Measurements from ENCODE around the gene STAU1.

DNA sequence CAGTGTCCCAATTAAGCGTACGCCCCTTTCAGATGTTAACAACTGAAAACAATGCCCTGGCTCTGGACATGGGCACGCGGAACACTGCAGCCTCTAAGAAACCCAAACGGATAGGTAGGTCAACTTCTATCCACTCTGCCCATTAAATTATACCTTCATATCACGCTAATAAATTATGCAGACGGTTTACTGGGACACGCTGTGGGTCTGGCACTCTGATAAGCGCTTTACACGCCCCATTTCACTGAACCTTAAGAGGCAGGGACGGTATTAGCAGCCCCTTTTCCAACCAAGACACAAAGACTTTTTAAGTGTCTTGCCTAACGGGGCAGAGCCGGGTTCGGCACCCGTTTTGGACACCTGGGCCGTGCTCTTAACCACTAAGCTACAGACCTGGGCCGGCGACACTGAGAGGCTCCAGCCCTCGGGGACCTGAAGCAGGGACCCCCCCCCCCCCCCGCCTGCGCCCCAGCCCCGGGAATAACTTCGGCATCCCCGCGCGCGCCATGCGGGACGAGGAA is 744 bp downstream of the STAU1 start:
- TF ChIP-seq, protein P1, sequence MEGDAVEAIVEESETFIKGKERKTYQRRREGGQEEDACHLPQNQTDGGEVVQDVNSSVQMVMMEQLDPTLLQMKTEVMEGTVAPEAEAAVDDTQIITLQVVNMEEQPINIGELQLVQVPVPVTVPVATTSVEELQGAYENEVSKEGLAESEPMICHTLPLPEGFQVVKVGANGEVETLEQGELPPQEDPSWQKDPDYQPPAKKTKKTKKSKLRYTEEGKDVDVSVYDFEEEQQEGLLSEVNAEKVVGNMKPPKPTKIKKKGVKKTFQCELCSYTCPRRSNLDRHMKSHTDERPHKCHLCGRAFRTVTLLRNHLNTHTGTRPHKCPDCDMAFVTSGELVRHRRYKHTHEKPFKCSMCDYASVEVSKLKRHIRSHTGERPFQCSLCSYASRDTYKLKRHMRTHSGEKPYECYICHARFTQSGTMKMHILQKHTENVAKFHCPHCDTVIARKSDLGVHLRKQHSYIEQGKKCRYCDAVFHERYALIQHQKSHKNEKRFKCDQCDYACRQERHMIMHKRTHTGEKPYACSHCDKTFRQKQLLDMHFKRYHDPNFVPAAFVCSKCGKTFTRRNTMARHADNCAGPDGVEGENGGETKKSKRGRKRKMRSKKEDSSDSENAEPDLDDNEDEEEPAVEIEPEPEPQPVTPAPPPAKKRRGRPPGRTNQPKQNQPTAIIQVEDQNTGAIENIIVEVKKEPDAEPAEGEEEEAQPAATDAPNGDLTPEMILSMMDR (IDR thresholded peaks at IDR 0.05): no peak
- no peak for TF ChIP-seq POLR2A (IDR thresholded peaks at IDR 0.05)
